Measurements from ENCODE around the gene RABGGTB.
"Not testable (repeated sequence)": the region's sequence is repeated elsewhere in the genome, so short reads cannot be mapped to it uniquely, and the experiment has no call there.

Gene RABGGTB

DNA sequence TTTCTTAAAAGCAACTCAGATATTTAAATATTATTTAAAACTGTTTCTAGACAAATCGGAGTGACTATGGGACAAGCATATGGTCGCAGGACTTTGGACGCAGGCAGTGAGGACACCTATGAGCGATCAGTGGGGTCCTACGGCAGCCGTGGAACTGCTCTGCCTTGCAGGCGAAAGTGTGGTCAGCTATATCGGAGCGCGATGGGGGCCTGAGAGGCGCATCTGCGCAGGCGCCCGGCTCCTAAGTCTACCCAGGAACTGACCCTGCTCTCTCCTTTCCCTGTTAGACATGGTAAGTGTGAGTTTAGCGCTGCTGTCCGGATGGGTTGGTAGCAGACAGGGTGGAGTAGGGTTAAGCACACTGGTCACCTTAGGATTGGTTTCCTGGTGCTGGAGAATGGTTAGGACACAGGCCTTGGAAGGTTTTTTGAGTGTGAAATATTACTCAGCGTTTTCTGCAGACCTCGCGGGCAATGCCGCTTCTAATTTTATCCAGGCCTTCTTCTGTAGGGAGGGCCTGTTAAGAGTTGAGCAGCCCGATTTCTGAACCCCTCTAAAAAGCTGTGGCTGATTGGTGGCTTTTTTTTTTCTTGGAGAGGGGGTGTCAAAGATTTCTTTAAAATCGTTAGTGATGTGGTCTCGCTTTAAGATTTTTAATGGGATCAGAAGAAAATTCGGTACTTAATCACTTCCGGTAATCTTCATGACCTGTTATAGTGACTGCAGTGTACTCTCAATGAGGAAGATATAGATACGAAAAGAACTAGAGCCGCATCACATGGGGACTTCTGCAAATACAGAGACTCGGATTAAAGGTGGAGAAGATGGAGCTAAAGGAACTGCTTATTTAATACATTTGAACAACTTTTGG lies at the start of gene RABGGTB:
Gene RABGGTB (plus strand): TSS at position 274 of the 871 bp plus-strand sequence. CDS start 16 bp downstream, at position 290.
- DNase-seq: peak; percentile 96

DNA sequence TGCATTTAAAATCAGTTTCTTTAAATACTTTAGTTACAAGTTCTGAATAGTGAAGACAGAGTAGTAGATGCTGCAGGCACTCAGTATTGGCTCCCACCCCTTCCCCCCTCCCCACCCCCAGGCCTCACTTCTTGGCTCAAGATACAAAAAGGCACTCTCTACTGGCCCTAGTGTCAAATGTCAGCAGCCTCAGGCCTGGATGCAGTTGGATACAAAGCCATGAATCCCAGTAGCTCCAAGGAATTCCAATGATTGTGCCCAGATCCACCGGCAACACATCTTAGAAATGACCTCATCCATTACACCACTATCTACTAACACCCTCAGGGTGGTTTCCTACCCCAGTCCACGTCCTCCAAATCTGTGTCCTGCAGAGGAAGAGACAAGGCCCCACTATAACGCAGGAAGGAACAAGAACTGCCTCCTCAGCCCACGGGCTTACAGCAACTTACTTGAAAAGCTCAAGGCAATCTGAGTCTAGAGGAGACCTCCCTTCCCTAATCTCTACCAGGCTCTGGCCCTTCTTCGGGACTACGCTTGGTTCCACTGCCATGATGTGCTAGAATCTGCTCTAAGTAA lies 43.9 kb upstream of the RABGGTB start:
- peak; percentile 38 for DNase-seq

DNA sequence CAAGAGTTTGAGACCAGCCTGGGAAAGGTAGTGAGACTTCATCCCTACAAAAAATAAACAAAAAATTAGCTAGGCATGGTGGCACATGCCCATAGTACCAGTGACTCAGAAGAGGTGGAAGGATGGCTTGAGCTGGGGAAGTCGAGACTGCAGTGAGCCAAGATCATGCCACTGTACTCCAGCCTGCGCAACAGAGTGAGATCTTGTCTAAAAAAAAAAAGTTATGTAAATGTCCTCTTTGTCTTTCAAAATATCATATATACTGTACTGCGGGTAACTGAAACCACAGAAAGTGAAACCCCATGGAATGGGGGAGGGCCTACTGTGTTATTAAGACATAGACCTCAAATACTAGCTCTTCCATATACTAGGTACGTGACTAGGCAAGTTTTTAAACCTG lies 40.8 kb upstream of the RABGGTB start:
- peak; percentile 92 for DNase-seq

DNA sequence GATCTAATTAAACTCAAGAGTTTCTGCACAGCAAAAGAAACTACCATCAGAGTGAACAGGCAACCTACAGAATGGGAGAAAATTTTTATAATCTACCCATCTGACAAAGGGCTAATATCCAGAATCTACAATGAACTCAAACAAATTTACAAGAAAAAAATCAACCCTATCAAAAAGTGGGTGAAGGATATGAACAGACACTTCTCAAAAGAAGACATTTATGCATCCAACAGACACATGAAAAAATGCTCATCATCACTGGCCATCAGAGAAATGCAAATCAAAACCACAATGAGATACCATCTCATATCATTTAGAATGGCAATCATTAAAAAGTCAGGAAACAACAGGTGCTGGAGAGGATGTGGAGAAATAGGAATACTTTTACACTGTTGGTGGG lies 28.8 kb upstream of the RABGGTB start:
- DNase-seq: not testable (repeated sequence)

GRCh38 chr1:75758543-75758942 lies 27.5 kb upstream of the RABGGTB start:
- not testable (repeated sequence) for DNase-seq

- no peak for DNase-seq
Observed at GRCh38 chr1:75764057-75764655, 21.9 kb upstream of the RABGGTB start.

DNA sequence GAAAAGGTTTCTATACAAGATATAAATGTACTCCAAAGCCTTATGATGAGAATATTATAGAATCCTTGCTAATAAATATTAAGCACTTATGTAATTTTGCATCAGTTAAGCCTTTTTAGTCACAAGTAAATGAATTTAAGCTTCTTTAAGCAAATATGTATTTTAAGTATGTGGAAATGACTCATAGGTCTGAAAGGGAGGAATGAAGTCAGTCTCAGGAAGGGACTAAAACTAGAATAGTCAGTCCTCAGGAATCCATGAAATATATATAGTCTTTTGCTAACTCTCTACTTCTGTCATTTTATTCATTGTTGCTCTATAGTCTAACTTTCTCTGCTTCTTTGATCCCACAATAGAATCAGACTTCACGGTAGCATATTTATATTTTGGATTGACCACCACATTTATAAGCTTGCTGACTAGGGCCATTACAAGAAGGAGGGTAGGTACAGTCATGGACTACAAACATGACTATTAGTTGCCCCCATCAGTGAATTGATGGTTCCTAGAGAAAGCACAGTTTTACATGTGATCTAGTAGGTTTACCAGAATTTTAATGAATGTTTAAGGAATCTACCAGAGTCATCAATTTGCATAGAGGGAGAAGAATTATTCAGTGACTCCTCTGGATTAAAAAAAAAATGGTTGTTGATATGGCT lies 20.2 kb upstream of the RABGGTB start:
- no peak for DNase-seq

DNA sequence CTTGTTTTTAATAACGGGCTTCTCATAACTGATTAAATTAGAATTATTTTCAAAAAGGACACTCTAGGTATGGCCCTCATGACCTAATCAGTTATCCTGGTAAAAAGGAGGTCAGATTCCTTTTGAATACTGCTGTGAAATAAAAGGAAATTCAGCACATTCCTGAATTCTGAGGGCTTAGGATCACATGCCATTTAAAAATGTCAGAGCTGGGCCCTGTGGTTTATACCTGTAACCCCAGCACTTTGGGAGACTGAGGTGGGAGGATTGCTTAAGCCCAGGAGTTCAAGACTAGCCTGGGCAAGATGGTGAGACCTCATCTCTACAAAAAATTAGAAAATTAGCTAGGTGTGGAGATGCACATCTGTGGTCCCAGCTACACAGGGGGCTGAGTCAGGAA lies 18.0 kb upstream of the RABGGTB start:
- no peak for DNase-seq

DNA sequence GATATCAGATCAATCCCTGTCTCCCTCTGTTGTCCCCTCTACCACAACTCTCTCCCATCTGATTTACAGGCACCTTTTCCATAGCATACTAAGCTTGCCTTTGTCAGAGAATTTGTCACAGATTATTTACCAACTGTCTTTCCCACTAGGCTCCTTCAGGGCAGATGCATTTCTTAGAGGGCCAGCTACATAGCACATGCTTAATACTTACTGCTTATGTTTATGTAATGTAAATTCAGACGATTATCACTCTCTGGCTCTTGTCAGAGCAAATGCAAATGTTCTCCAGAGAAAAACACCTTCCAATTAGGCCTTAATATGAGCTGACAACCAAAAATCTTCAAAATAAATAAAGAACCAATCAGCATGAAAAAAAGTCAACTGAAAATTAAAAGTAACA lies 15.3 kb upstream of the RABGGTB start:
- DNase-seq: no peak

DNA sequence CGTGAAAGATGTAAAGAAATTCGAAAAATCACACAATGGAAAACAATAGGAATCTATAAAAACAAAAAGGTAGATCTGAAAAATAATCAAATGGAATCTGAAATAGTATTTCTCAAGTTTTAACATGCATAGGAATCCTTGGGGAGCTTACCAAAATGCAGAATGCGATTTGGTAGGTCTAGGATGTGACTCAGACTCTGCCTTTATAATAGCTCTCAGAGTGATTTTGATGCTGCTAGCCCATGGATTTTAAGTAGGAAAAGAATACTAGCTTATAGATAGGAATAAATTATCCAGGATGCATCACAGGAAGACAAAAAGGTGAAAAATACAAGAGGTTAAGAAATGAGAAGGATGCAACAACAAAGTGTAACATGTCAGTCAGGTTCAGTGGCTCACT lies 14.1 kb upstream of the RABGGTB start:
- DNase-seq: no peak

DNA sequence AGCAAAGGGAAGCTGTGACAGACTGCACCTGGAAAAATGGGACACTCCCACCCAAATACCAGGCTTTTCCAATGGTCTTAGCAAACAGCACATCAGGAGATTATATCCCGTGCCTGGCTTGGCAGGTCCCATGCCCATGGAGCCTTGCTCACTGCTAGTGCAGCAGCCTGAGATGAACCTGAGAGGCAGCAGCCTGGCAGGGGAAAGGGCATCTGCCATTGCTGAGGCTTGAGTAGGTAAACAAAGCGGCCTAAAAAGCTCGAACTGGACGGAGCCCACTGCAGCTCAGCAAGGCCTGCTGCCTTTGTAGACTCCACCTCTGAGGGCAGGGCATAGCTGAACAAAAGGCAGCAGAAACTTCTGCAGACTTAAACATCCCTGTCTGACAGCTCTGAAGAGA lies 8.2 kb upstream of the RABGGTB start:
- not testable (repeated sequence) for DNase-seq

DNA sequence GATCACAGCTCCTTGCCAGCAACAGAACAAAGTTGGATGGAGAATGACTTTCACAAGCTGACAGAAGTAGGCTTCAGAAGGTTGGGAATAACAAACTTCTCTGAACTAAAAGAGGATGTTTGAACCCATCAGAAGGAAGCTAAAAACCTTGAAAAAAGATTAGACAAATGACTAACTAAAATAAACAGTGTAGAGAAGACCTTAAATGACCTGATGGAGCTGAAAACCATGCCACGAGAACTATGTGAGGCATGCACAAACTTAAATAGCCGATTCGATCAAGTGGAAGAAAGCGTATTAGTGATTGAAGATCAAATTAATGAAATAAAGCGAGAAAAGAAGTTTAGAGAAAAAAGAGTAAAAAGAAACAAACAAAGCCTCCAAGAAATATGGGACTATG lies 7.4 kb upstream of the RABGGTB start:
- DNase-seq: not testable (repeated sequence)

DNA sequence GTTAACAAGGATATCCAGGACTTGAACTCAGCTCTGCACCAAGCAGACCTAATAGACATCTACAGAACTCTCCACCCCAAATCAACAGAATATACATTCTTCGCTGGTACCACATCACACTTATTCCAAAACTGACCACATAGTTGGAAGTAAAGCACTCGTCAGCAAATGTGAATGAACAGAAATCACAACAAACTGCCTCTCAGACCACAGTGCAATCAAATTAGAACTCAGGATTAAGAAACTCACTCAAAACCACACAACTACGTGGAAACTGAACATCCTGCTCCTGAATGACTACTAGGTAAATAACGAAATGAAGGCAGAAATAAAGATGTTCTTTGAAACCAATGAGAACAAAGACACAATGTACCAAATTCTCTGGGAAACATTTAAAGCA lies 5.9 kb upstream of the RABGGTB start:
- DNase-seq: not testable (repeated sequence)

GRCh38 chr1:75783920-75784319 lies 2.1 kb upstream of the RABGGTB start:
- DNase-seq: not testable (repeated sequence)

- no peak for DNase-seq
Observed at GRCh38 chr1:75785320-75785982, 605 bp upstream of the RABGGTB start.

DNA sequence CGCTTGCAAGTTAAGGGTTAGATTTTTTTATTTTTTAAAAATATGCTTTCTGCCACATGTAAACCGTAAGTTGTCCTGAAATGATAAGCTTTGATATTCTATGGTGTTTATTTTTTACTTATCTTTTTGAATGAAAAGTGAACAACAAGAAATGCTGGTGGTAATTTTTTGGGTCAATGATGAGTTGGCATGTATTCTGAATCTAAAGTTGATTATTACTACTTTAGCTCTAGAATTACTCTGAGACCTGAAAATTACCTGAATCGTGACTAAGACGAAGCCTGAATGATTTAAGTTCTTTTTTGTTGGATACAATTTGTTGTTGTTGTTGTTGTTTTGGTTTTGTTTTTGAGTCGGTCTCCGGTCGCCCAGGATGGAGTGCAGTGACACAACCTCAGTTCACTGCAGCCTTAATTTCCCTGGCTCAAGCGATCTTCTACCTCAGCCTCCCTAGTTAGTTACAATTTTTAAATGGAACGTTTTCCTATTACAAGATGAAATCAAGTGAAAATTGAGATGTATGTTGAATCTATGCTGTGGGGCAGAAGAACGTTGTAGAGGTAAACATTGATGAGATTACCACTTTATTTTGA lies 941 bp downstream of the RABGGTB start:
- no peak for DNase-seq

- no peak for DNase-seq
Observed at GRCh38 chr1:75787524-75787923, 1.5 kb downstream of the RABGGTB start.

- DNase-seq: no peak
Observed at GRCh38 chr1:75789988-75790387, 3.9 kb downstream of the RABGGTB start.

DNA sequence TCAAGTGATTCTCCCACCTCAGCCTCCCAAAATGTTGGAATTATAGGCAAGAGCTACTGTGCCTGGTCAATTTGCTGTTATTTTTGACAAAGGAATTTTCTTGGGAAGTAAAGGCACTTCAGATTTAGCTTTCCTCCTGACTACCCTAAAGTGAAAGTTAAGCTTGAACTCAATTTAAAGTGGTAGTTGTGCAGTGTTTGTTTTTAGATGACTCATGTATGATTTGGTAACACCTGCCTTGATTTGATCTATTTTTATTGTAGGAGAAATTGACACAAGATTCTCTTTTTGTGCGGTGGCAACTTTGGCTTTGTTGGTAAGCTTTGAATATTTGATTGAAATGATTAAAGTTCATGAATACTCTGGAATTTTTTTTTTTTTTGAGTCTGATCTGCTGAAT lies 5.0 kb downstream of the RABGGTB start:
- peak; percentile 24 for DNase-seq

- DNase-seq: no peak
Observed at GRCh38 chr1:75792091-75792490, 6.0 kb downstream of the RABGGTB start.

GRCh38 chr1:75794382-75794781 lies 8.3 kb downstream of the RABGGTB start:
- no peak for DNase-seq

- no peak for DNase-seq
Observed at GRCh38 chr1:75795703-75796193, 9.7 kb downstream of the RABGGTB start.
